Heart left ventricle (tissue), 13 donors: ENCODE data around the gene EBLN2.

Source experiments
- POLR2A ChIP-seq, 2 donors: fragments of 450-650 bp; IDR thresholded peaks; one replicate each; pipeline ENCODE4 v1.6.1; 2017; ENCODE audit warnings: antibody characterized with exemption in 2 of 2, mild to moderate bottlenecking in 2 of 2, moderate library complexity in 2 of 2
- TF ChIP-seq, protein P1 (sequence below), 12 donors: fragments of 200-600 bp; sonication (generic) in 4 of 12; IDR thresholded peaks; one replicate each; pipeline versions ENCODE4 v1.5.0 to v1.8.0; 2018 to 2022; ENCODE audit warnings: antibody characterized with exemption in 12 of 12, mild to moderate bottlenecking in 5 of 12
- donor health status: ischemic (EF 13 %, LVEDD 7.1; RV severe dilation, severe dysfunction).
- donor health status: DM: no; HTN: yes; CAD: no.
- donor health status: DM: no; HTN: no; CAD: no.
- donor health status: ischemic (EF 25% LVEDD 6.9; RV normal size, moderate dysfunction).
- donor health status: ischemic (EF 25% LVEDD 5.7; RV mildly dilated, moderate dysfunction).
- donor health status: ischemic (EF 35%, LVEDD 5.7; RV mildly dilated, moderate dysfunction).
- donor health status: nonischemic (EF 11% LVEDD 7.7; RV severe dilation, severe dysfunction).
- donor health status: DM: yes; HTN: yes; CAD: no.
- donor health status: PGD.
- donor health status: ischemic (EF 29% LVEDD 5.4; RV normal size, mild dysfunction).
- donor health status: nonischemic (EF 23%, LVEDD 6.1; RV moderate dilation, normal function).

GRCh38 chr3:73031573-73032103 lies 29.8 kb upstream of the EBLN2 start:
- TF ChIP-seq, protein P1, sequence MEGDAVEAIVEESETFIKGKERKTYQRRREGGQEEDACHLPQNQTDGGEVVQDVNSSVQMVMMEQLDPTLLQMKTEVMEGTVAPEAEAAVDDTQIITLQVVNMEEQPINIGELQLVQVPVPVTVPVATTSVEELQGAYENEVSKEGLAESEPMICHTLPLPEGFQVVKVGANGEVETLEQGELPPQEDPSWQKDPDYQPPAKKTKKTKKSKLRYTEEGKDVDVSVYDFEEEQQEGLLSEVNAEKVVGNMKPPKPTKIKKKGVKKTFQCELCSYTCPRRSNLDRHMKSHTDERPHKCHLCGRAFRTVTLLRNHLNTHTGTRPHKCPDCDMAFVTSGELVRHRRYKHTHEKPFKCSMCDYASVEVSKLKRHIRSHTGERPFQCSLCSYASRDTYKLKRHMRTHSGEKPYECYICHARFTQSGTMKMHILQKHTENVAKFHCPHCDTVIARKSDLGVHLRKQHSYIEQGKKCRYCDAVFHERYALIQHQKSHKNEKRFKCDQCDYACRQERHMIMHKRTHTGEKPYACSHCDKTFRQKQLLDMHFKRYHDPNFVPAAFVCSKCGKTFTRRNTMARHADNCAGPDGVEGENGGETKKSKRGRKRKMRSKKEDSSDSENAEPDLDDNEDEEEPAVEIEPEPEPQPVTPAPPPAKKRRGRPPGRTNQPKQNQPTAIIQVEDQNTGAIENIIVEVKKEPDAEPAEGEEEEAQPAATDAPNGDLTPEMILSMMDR (IDR thresholded peaks at IDR 0.05) = no peak
- TF ChIP-seq POLR2A (IDR thresholded peaks at IDR 0.05) = no peak
